Measurements from ENCODE around the gene BAIAP2. TPM values are rescaled to one million over a fixed set of nuclear protein-coding genes. Genes with fewer than 3 reads are reported as not detected.
"Not testable (repeated sequence)": the region's sequence is repeated elsewhere in the genome, so short reads cannot be mapped to it uniquely, and the experiment has no call there.

Gene BAIAP2
- total RNA-seq, 1 experiment from 2014 or later, result 58.0 TPM

DNA sequence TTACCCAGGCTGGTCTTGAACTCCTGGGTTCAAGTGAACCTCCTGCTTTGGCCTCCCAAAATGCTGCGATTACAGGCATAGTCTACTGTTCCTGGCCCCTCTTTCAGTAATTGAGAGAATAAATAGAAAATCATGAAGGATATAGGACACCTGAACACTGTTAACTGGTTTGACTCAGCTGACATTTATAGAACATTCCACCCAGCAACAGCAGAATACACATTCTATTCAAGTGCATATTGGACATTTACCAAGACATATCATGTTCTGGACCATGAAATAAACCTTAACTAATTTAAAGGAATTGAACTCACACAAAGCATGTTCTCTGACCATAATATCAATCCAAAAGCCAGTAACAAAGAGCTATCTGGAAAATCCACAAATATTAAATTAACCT is 19.8 kb upstream of the BAIAP2 start:
- Mint-ChIP-seq H3K36me3 (ENCODE audit: insufficient read depth, unreplicated experiment) (no peaks in the 10 kb centered on the region), H3K9me3 (ENCODE audit: low read depth, unreplicated experiment) (peaks cover 9% of the 10 kb centered on the region), H3K27ac (ENCODE audit: unreplicated experiment) (no peak overlapping the region), H3K27me3 (ENCODE audit: unreplicated experiment) (peaks cover 42% of the 10 kb centered on the region), H3K4me3 (ENCODE audit: low read depth, unreplicated experiment) (no peak overlapping the region), H3K4me1 (ENCODE audit: low read depth, unreplicated experiment) (peaks cover 10% of the 10 kb centered on the region)
- TF ChIP-seq CTCF (IDR thresholded peaks at IDR 0.05; ENCODE audit: unreplicated experiment), result no peak
- no TSS peak for BruUV-seq (replicated peaks)
- intact Hi-C loops (cut with micrococcal nuclease; ENCODE audit: unreplicated experiment), result no loop called here
- CTCF ChIA-PET, result interaction anchor here (0.6 kb wide), 1 partner anchor 639 kb away, joined by 3 read pairs; no protein-coding TSS in a partner anchor
- no peak for DNase-seq

DNA sequence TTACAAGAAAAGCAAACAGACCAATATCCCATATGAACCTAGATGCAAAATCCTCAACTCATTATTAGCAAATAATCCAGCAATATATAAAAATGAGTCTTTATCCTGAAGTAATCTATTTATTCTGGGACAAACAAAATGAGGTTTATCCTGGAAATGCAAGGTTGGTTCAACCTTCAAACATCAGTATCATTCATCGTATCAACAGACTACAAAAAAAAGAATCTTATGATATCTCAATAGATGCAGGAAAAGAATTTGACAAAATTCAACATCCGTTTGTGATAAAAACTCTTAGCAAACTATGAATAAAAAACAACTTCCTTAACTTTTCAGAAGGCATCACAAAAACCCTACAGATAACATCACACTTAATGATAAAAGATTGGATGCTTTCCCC is 18.4 kb upstream of the BAIAP2 start:
- peaks cover 38% of the 10 kb centered on the region for H3K27me3 Mint-ChIP-seq (ENCODE audit: unreplicated experiment)
- CTCF ChIA-PET, result no interaction called here
- H3K4me1 Mint-ChIP-seq (ENCODE audit: low read depth, unreplicated experiment), result peaks cover 8% of the 10 kb centered on the region
- H3K9me3 Mint-ChIP-seq (ENCODE audit: low read depth, unreplicated experiment), result peaks cover 7% of the 10 kb centered on the region
- H3K36me3 Mint-ChIP-seq (ENCODE audit: insufficient read depth, unreplicated experiment), result no peaks in the 10 kb centered on the region
- no peak overlapping the region for H3K27ac Mint-ChIP-seq (ENCODE audit: unreplicated experiment)
- no peak for DNase-seq
- BruUV-seq (replicated peaks), result no TSS peak
- H3K4me3 Mint-ChIP-seq (ENCODE audit: low read depth, unreplicated experiment), result no peak overlapping the region
- intact Hi-C loops (cut with micrococcal nuclease; ENCODE audit: unreplicated experiment), result no loop called here
- TF ChIP-seq CTCF (IDR thresholded peaks at IDR 0.05; ENCODE audit: unreplicated experiment), result no peak

DNA sequence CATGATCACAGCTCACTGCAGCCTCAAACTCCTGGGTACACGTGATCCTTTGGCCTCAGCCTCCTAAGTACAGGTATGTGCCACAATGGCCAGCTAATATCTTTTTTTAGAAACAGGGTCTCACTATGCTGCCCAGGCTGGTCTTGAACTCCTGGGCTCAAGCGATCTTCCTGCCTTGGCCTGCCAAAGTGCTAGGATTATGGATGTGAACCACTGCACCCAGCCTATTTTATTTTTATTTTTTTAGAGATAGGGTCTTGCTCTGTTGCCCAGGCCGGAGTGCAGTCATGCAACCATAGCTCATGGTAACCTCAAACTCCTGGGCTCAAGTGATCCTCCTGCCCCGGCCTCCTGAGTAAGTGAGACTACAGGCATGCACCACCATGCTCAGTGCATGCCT is 17.6 kb upstream of the BAIAP2 start:
- H3K4me1 Mint-ChIP-seq (ENCODE audit: low read depth, unreplicated experiment); H3K4me3 Mint-ChIP-seq (ENCODE audit: low read depth, unreplicated experiment); H3K9me3 Mint-ChIP-seq (ENCODE audit: low read depth, unreplicated experiment); H3K27ac Mint-ChIP-seq (ENCODE audit: unreplicated experiment); BruUV-seq (replicated peaks); intact Hi-C loops (cut with micrococcal nuclease; ENCODE audit: unreplicated experiment); H3K36me3 Mint-ChIP-seq (ENCODE audit: insufficient read depth, unreplicated experiment); DNase-seq; CTCF ChIA-PET: not testable (repeated sequence)
- peaks cover 31% of the 10 kb centered on the region for H3K27me3 Mint-ChIP-seq (ENCODE audit: unreplicated experiment)

DNA sequence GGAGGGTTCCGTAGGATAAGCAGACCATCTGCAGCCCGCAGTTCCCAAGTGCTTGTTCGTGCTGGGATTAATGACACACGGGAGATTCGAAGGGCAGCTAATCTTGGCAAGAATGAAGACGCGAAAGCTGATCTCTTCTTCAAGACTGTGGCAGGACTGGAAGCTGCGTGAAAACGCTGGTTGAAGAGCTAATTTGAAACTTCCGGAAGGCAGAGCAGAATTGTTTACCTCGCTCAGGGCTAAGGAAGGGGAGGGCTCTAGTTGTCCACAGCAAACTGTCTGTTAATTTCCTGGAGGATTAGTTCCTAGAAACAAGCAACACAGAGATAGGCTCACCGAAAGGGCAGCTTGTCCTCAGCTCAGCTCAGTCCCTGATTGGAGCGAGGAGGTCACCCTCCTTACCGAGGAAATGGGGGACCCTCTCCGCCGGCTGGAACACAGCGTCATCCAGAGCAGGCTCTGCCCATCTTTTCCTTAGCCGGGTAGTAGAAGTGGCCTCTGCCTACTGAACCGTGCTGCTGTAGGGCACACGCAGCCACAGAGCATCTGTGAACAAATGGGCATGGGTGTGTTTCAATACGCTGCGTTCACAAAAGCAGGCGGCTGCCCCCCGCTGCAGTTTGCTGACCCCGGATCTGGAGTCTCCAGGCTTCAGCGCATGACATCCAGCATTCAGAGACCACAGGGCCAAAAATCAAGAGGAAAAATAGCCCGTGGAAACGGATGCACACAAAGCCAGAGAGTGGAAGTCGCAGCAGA is 16.7 kb upstream of the BAIAP2 start:
- CTCF ChIA-PET, result no interaction called here
- DNase-seq, result no peak
- H3K4me1 Mint-ChIP-seq (ENCODE audit: low read depth, unreplicated experiment), result no peaks in the 10 kb centered on the region
- H3K27me3 Mint-ChIP-seq (ENCODE audit: unreplicated experiment), result peaks cover 28% of the 10 kb centered on the region
- no TSS peak for BruUV-seq (replicated peaks)
- no peak for TF ChIP-seq CTCF (IDR thresholded peaks at IDR 0.05; ENCODE audit: unreplicated experiment)
- H3K9me3 Mint-ChIP-seq (ENCODE audit: low read depth, unreplicated experiment), result peaks cover 3% of the 10 kb centered on the region
- H3K36me3 Mint-ChIP-seq (ENCODE audit: insufficient read depth, unreplicated experiment), result no peaks in the 10 kb centered on the region
- H3K4me3 Mint-ChIP-seq (ENCODE audit: low read depth, unreplicated experiment), result no peak overlapping the region
- intact Hi-C loops (cut with micrococcal nuclease; ENCODE audit: unreplicated experiment), result no loop called here
- no peak overlapping the region for H3K27ac Mint-ChIP-seq (ENCODE audit: unreplicated experiment)
